RWPE2 (cell line): Measurements from ENCODE around the gene NMT2.

Experiments used
- ATAC-seq: fragments of 200-7000 bp; cut with Tn5 transposase; 3 replicates; pipeline ENCODE4 v1.9.1; 2021; ENCODE audit warnings: low read depth
- DNase-seq: peaks from one replicate; pipeline ENCODE4 v3.0.0-alpha.2; 2020; ENCODE audit warnings: low spot score
- H3K27ac ChIP-seq: fragments of 450-650 bp; 2 replicates; pipeline ENCODE4 v1.5.1; 2017; ENCODE audit warnings: mild to moderate bottlenecking; ENCODE audit not compliant: poor library complexity, severe bottlenecking
- H3K27me3 ChIP-seq: fragments of 250-450 bp; sonication (Bioruptor Pico); 2 replicates; pipeline ENCODE4 v1.5.1; 2021; ENCODE audit warnings: mild to moderate bottlenecking, moderate library complexity; ENCODE audit not compliant: insufficient read depth, poor library complexity, severe bottlenecking
- H3K36me3 ChIP-seq: fragments of 250-450 bp; sonication (Bioruptor Pico); 2 replicates; pipeline ENCODE4 v1.5.1; 2020; ENCODE audit warnings: low read depth, mild to moderate bottlenecking, moderate library complexity
- H3K4me1 ChIP-seq: fragments of 250-450 bp; sonication (Bioruptor Pico); 2 replicates; pipeline ENCODE4 v1.5.1; 2021; ENCODE audit warnings: mild to moderate bottlenecking, moderate library complexity; ENCODE audit not compliant: insufficient read depth, poor library complexity, severe bottlenecking
- H3K4me3 ChIP-seq: fragments of 250-450 bp; sonication (Bioruptor Pico); 2 replicates; pipeline ENCODE4 v1.5.1; 2021; ENCODE audit warnings: mild to moderate bottlenecking, moderate library complexity; ENCODE audit not compliant: severe bottlenecking
- H3K9me3 ChIP-seq: fragments of 250-450 bp; sonication (Bioruptor Pico); 2 replicates; pipeline ENCODE4 v1.5.1; 2021; ENCODE audit warnings: mild to moderate bottlenecking, moderate library complexity; ENCODE audit not compliant: severe bottlenecking
- CTCF ChIP-seq: fragments of 450-650 bp; IDR thresholded peaks from one replicate; pipeline ENCODE4 v1.5.1; 2017; ENCODE audit warnings: mild to moderate bottlenecking, moderate library complexity; ENCODE audit not compliant: poor library complexity, severe bottlenecking

The NMT2 gene

GRCh38 chr10:15099886-15100285 lies 68.6 kb downstream of the NMT2 start:
- H3K36me3 ChIP-seq: peaks cover 50% of the 10 kb centered on the region
- DNase-seq (no peak), ATAC-seq (no peak)
- no peak for TF ChIP-seq CTCF
- no peak overlapping the region for H3K4me3 ChIP-seq
- H3K27ac ChIP-seq: no peak overlapping the region
- peaks cover 8% of the 10 kb centered on the region for H3K4me1 ChIP-seq
- H3K9me3 ChIP-seq: no peaks in the 10 kb centered on the region
- no peaks in the 10 kb centered on the region for H3K27me3 ChIP-seq

DNA sequence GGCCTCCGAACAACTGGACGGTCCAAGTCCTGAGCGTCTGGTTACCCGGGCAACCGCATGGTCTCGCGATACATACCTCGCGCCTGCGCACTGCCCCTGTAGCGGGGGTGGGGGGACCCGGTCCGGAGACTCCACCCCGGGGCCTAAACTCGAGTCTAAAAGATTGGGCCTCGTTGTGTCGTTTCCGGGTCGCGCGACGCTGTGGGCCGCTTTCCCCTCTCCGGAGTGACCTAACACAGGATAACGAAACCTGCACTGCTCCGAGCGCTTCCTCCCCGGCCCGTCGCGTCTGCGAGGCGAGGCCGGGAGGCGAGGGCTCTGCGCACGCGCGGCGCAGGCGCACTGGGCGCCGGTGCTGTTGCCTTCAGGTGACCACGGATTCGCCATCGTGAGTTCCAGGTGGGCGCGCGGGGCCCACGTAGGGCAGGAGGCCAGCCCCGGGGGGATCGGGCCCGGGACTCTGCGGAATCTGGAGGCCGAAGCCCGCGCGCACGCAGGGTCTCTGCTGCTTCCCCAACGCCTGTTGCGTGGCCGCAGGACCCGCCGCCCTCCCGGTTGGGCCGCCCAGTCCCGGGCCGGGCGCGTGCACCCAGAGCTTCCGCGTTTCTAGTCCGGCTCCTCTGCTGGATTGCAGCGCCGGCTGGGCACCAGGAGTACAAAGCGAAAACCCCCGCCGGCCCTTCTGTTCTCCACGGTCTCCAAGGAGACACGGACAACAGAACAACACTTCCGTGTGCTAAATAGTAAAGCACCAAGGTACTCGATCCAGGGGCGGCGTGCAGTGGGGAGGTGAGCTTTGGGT lies 71.3 kb downstream of the NMT2 start, which contains the start of gene RPP38:
Gene RPP38 (plus strand): TSS at position 345 of the 802 bp plus-strand sequence. CDS start 5,960 bp downstream, outside the sequence.
- Histone ChIP-seq H3K27me3 (no peaks in the 10 kb centered on the region), H3K27ac (peak within 1 kb of the TSS; percentile 91), H3K4me3 (peak within 1 kb of the TSS; percentile 65), H3K4me1 (peaks cover 8% of the 10 kb centered on the region), H3K9me3 (no peaks in the 10 kb centered on the region), H3K36me3 (peaks cover 27% of the 10 kb centered on the region)
- DNase-seq (peak; percentile 96), ATAC-seq (peak; percentile 83)
- TF ChIP-seq CTCF: no peak

GRCh38 chr10:15096661-15097010 lies 71.9 kb downstream of the NMT2 start:
- no peak for TF ChIP-seq CTCF
- peaks cover 22% of the 10 kb centered on the region for H3K36me3 ChIP-seq
- H3K27me3 ChIP-seq: no peaks in the 10 kb centered on the region
- DNase-seq (no peak), ATAC-seq (peak; percentile 29; the same call in 2 of the 3 replicates)
- no peaks in the 10 kb centered on the region for H3K9me3 ChIP-seq
- peak overlapping the region; percentile 91 for H3K27ac ChIP-seq
- peak overlapping the region; percentile 65 for H3K4me3 ChIP-seq
- H3K4me1 ChIP-seq: peaks cover 8% of the 10 kb centered on the region

- TF ChIP-seq CTCF: no peak
- Histone ChIP-seq H3K9me3 (no peaks in the 10 kb centered on the region), H3K27ac (no peak overlapping the region), H3K36me3 (no peaks in the 10 kb centered on the region), H3K27me3 (no peaks in the 10 kb centered on the region), H3K4me1 (peaks cover 3% of the 10 kb centered on the region), H3K4me3 (no peak overlapping the region)
- no peak for DNase-seq
- no peak for ATAC-seq
These were observed 75.6 kb downstream of the NMT2 start for GRCh38 chr10:15092855-15093408.

- DNase-seq: no peak
- TF ChIP-seq CTCF: no peak
- peaks cover 3% of the 10 kb centered on the region for H3K4me1 ChIP-seq
- no peak for ATAC-seq
- no peaks in the 10 kb centered on the region for H3K9me3 ChIP-seq
- H3K27ac ChIP-seq: no peak overlapping the region
- H3K27me3 ChIP-seq: no peaks in the 10 kb centered on the region
- H3K4me3 ChIP-seq: no peak overlapping the region
- H3K36me3 ChIP-seq: no peaks in the 10 kb centered on the region
These were observed 77.1 kb downstream of the NMT2 start for GRCh38 chr10:15091418-15091817.
